H1 (cell line): ENCODE measurements around the gene FRMPD4. TPM values are rescaled to one million over a fixed set of nuclear protein-coding genes. Genes with fewer than 3 reads are reported as not detected.

ENCODE experiments used
- CTBP2 ChIP-seq: IDR thresholded peaks from 2 replicates; pipeline ENCODE4 v1.7.0; 2011; ENCODE audit warnings: borderline replicate concordance, mild to moderate bottlenecking, moderate library complexity, mixed read lengths, low read length; ENCODE audit not compliant: insufficient read depth, insufficient read length
- FOSL1 ChIP-seq: IDR thresholded peaks from 2 replicates; pipeline ENCODE4 v1.6.1; 2011; ENCODE audit warnings: mild to moderate bottlenecking, low read depth, low read length, moderate library complexity; ENCODE audit not compliant: insufficient read depth
- polyA plus RNA-seq, 7 experiments: library from polyadenylated mRNA; depleted of rRNA in 3 of 7; stranded (reverse) in 5 of 7; unstranded in 2 of 7; fragments of >200 nt in 5 of 7; fragments of 200-250 nt in 2 of 7; gene quantifications; 1 replicate in 5 of 7; 2 replicates in 1 of 7; 4 replicates in 1 of 7; pipeline versions ENCODE4 v1.2.1 to v1.2.3, GENCODE V29; 2011 to 2013; ENCODE audit warnings: missing spikeins in 2 of 7, mixed read lengths in 2 of 7
- total RNA-seq: library from RNA; stranded (reverse); fragmentation: NEBNext Ultra II Directional; extraction: Animal tissue kit (Norgen Biotek cat#: 25700); gene quantifications from 2 replicates; pipeline ENCODE4 v1.2.1, GENCODE V29; 2021

FRMPD4 gene
- total and polyA plus RNA-seq, 2 of the 8 experiments (the other 6 are each of a cell fraction or from before 2014, with no cell fraction given): 0.02 to 0.37 TPM

GRCh38 chrX:12309744-12310076 lies 171.4 kb downstream of the FRMPD4 start (continued):
- TF ChIP-seq CTBP2: no peak
- no peak for TF ChIP-seq FOSL1
